HG02970 (cell line): ENCODE results near the gene RAB28.

Source experiments
- ATAC-seq: cut with Tn5 transposase; IDR thresholded peaks from one replicate; pipeline ENCODE4 v1.9.1; 2021; ENCODE audit warnings: mild to moderate bottlenecking, moderate library complexity, moderate number of reproducible peaks; ENCODE audit not compliant: unreplicated experiment, low FRiP score

Gene RAB28

DNA sequence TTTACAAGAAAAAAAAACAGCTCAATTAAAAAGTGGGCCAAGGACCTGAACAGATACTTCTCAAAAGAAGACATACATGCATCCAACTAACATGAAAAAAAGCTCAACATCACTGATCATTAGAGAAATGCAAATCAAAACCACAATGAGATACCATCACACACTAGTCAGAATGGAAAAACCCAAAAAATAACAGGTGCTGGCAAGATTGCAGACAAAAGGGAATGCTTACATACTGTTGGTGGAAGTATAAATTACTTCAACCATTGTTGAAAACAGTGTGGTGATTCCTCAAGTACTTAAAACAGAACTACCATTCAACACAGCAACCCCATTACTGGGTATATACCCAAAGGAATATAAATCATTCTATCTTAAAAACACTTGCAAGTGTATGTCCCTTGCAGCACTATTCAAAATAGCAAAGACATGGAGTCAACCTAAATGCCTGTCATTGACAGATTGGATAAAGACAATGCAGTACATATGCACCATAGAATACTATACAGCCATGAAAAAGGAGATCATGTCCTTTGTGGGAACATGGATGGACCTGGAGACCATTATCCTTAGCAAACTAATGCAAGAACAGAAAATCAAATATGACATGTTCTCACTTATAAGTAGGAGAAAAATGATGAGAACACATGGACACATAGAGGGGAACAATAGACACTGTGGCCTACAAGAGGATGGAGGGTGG lies 97.6 kb downstream of the RAB28 start:
- peak; percentile 66 for ATAC-seq

DNA sequence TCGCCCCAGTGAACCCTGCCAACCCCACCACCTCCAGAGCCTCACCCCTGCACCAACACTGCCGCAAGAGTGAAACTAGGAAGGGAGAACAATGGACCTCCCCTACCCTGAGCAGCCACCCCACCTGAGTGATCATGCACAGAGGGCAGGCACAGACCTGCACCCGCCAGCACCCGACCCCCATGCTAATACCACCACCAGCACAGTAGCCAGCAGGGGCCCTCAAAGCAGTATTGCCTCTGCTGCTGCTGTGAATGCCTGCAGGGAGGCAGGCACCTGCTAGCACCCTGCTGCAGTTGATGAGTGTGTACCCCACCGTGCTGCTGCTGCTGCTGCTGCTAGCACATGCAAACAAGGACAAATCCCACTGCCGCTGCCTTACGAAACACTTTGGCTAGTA lies 100.1 kb downstream of the RAB28 start:
- no peak for ATAC-seq

DNA sequence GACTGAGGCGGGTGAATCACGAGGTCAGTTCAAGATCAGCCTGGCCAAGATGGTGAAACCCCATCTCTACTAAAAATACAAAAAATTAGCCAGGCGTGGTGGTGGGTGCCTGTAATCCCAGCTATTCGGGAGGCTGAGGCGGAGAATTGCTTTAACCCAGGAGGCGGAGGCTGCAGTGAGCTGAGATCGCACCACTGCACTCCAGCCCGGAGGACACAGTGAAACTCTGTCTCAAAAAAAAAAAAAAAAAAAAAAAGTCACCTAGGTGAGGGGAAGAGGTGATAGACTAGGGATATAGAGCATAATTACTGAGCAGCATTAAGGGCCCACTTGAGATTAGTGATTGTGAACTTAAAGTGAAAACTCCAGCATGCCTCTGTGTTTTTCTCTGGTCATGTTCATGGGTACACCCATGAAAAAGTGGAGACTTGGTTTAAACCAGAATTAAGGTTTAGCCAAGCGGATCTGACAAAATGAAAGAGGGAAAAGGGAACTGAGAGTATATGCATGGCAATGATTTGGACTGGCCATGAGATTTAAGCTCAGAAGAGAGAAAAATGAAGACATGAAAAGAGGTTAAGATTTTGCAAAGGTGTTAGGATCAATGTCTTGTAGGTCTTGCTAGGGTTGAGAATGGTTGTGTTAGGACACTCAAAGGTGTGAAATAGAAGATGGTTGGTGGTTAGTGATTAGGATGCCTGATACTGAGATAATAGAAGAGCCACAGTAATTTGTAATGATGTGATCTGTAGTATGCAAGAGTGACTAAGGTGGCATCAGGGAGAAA lies 105.0 kb downstream of the RAB28 start:
- peak; percentile 50 for ATAC-seq

DNA sequence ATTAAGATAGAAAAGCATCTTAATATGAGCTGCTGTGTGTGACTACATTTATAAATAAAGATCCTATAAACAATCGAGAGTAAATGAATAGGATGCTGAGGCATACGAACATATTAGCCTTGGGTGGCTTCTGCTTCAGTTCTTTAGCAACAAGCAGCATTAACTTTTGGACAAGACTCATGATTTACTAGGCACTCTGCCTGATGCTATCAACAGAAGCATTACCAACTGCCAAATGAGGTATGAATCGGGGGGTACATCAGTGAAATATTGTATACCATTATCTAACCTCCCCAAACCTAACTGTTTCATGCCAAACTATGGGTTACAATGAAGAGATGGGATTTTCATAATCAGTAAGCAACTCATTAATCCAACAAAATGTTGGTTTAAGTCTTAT lies 113.1 kb downstream of the RAB28 start:
- ATAC-seq: no peak

DNA sequence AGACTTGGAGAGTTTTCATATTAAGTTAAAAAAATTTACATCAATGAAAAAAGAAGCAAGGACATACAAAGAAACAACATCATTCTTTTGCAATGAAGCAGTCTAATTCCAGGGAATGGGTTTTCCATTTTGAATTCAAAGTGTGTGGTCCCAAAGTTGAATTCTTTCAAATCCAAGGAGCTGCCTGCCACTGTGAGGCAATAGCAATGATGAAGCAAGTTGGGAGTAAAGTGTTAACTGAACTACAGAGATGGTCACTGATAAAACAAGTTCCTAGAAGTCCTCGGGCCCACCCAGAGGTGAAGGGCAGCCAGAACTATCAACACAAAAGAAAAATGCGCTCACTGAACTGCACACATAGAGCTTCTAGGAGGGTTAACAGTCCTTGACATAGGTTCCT lies 115.9 kb downstream of the RAB28 start:
- ATAC-seq: no peak

GRCh38 chr4:13367691-13368090 lies 116.4 kb downstream of the RAB28 start:
- ATAC-seq: no peak

DNA sequence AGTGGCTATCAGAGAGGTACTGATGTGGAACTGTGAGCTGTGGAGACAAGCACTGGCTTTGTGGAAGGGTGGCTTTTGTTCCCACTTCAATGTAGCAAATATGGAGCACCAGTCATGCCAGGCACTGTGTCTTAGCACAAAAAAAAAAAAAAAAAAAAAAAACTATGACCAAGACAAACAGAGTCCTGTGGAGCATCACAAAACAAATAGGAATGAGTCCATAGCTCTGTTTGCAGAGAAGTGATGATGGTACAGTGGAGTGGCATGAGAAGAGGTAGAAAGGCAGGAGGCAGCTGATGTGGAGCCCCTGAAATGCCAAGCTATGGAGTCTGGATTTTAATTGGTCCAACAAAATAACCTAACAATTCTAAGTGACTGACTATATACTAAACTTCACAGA lies 116.9 kb downstream of the RAB28 start:
- no peak for ATAC-seq

- ATAC-seq: no peak
These were observed 118.9 kb downstream of the RAB28 start for GRCh38 chr4:13365195-13365594.

- no peak for ATAC-seq
These were observed 119.5 kb downstream of the RAB28 start for GRCh38 chr4:13364653-13365052.

DNA sequence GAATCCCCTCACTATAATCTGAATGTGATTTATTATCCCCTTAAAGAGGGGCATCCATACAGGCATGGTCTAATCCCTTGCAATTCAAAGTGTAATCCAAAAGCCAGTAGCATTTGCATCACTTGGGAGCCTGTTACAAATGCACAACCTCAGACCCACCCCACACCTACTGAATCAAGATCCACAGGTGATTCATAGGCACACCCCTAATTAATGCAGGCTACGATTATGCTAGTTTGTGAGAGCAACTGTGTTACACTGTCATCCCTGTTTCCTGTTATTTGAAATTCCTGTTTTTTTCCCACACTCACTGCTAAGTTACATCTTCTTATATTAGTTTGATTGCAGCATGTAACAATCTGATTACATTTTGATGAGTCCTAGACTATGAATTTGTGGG lies 120.0 kb downstream of the RAB28 start:
- ATAC-seq: no peak

- ATAC-seq: no peak
These were observed 124.3 kb downstream of the RAB28 start for GRCh38 chr4:13359809-13360208.

DNA sequence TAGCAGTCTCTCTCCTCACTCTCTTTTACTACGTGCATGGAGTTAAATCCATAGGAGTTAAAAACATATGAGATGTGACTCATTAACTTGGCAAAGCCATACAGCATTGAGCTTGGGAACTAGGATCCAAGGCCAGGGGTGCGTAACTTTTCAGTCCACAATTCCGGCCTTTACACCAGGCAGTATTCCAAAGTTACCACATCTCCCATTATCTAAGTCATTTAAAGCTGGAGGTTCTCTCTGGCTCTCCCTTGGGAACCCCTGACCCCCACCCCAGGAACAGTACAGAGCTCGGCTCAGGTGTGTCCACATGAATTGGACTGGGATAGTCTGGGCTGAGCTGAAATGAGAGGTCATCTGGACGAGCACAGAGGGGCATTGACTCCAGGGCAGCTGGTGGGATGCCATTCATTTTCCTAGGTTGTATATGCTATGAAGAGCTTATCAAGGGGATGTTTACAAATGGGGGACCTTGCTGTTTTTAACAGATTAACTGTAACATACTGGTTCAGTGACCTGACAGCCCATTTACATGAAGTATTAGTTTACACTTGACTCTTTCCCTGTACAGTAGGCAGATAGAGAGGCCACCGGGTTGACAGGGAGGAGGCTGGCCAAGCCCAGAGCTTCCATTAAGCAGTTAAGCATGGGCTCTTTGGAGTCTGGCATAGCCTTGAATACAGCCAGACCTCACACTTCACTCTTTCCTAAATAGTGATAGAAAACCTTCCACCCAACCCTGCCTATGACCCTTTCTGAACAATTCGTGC lies 128.8 kb downstream of the RAB28 start:
- no peak for ATAC-seq

- ATAC-seq: no peak
These were observed 135.0 kb downstream of the RAB28 start for GRCh38 chr4:13349096-13349495.

DNA sequence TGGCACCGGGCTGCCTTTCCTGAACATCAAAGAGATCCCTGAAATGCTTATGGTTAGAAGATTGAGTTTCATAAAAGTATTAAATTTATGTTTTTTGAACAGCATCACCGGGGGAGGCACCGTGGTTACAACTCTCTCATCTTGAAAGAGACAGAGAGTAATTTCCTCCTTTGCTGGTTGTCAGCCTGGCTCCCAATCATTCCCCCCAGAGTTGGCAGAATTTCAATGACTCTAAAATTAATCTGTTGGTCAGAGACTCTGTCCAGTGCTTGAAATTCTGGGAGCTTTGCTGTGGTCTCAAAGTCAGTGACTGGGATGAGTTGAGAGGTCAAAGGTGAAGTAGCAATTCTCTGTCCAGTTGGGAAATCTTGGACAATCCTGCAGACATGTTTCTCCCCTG lies 135.9 kb downstream of the RAB28 start:
- ATAC-seq: no peak

DNA sequence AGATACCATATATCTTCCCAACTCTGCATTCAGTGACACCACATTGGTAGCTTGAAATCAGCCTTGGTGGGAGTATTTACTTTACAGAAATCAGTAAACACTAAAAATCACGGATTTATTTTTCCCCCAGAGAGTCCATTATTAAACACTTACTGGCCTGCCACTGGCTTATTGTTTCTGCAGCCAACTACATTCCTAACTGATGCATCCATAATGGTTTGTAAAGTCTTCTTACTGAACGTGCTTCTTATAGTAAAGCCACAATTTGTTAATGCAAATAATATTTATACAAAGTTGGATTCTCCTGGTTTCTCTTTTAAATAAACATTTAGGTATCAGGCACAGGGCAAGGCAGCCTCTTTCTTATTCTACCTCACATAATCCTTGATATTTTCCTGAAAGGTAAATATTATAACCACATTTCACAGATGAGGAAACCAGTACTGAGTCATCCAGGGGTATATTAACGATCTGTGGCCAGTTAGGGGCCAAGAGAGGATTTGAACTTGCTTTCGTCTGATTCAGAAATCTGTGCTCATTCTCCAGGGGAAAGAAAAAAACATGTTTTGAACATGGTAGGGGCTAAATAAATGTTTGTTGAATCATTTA lies 136.5 kb downstream of the RAB28 start:
- ATAC-seq: no peak

GRCh38 chr4:13344216-13344615 lies 139.9 kb downstream of the RAB28 start:
- no peak for ATAC-seq

GRCh38 chr4:13340672-13341071 lies 143.5 kb downstream of the RAB28 start:
- ATAC-seq: no peak

DNA sequence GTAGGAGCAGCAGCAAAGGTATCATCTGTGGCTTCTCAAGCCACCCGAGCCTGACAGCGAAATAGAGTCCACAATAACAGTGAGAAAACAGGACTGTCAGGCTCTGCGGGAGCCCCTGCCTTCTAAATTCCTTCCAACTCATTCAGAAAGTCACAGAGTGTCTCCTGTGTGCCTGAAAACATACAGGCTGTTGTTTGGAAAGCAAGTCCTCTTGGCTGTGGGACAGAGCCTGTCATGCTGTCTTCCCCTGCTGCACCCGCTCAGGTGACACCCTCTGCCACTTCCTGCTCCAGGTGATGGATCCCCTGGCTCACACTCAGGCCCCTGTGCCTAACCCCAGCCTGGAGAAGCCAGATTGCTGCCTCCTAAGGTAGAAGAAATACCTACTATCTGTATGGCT lies 152.3 kb downstream of the RAB28 start:
- no peak for ATAC-seq

DNA sequence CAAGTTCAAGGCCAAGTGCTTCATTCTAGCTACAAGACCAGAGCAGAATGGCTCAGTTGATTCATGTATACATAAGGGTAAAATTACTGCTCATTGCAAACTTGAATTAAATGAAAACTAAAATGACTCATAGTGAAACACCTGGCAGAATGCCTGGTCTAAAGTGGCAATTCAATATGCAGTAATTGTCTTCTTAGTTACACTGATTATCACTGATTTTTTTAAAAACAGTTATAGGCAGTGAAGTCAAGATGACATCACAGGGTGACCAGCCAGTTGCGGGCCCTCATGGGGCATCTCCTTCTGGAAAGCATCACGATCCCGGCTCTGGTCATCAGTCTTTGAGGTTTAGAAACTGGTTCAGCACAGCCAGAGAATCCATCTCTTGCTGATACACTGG lies 154.2 kb downstream of the RAB28 start:
- no peak for ATAC-seq

DNA sequence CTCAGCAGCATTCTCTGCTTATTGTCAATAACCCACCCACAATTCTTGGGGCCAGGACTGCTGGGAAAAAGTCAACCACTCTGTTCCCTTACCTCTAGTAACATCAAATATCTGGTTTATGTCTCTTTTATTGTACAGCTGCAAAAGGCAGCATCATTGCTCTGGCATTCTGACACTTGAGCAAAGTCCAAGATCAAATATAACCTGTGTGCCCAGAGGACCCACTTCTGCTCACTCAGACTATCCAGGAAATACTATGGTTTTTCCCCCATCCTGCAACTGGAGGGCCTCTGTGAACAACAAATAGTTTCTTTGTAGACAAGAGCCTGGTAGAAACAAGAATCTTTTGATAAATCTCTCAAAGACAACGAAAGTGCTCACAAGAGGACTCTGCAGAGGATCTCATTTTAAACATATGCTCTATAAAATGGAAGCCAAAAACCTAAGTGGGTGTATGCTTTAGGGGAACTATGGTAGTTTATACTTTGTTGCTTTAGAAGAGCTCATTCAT lies 154.7 kb downstream of the RAB28 start:
- no peak for ATAC-seq

GRCh38 chr4:13328591-13328990 lies 155.5 kb downstream of the RAB28 start:
- ATAC-seq: no peak
